GM21360 (cell line): Measurements from ENCODE around the gene PSAP.
"Not testable (repeated sequence)": the region's sequence is repeated elsewhere in the genome, so short reads cannot be mapped to it uniquely, and the experiment has no call there.

ENCODE experiments used
- ATAC-seq: cut with Tn5 transposase; IDR thresholded peaks from one replicate; pipeline ENCODE4 v1.9.1; 2021; ENCODE audit warnings: mild to moderate bottlenecking, moderate library complexity; ENCODE audit not compliant: unreplicated experiment

PSAP gene

GRCh38 chr10:71850743-71851464 lies at the start of gene PSAP:
PSAP (minus strand) TSS chr10:71851251; CDS start chr10:71851221, 30 bp downstream.
- peak; percentile 93 for ATAC-seq

- ATAC-seq, result no peak
Measured at GRCh38 chr10:71900441-71901180, 49.6 kb upstream of the PSAP start.

DNA sequence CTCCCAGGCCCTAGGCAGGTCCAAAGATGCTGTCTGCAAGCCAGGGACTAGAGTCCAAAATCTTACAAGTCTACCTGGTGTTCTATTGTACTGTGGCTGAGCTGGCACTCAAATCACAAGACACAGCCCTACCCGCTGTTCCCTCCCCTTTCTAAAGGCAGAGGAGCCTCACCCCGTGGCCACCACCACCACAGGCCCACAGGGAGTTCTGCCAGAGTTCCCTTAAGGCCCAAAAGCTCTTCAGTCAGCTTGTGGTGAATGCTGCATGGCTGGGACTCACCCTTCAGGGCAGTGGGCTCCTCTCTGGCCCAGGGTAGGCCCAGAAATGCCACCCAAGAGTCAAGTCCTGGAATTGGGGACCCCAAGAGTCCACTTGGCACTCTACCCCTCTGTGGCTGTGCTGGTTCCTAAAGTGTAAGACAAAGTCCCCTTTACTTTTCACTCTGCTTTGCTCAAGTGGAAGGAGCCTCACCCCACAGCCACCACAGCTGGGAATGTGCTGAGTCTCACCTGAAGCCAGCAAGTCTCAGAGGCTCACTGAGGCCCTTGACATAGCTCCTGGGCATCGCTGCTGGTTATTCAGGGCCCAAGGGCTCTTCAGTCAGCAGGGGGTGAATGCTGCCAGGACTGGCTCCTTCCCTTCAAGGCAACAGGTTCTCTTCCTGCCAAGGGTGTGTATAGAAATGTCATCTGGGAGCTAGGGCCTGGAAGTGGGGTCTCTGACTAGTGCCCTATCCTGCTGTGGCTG lies 48.8 kb upstream of the PSAP start:
- ATAC-seq, result no peak

GRCh38 chr10:71898346-71898745 lies 47.3 kb upstream of the PSAP start:
- not testable (repeated sequence) for ATAC-seq

- ATAC-seq, result no peak
Measured at GRCh38 chr10:71893920-71894319, 42.9 kb upstream of the PSAP start.

- ATAC-seq, result no peak
Measured at GRCh38 chr10:71893258-71893815, 42.3 kb upstream of the PSAP start.

GRCh38 chr10:71891437-71891836 lies 40.4 kb upstream of the PSAP start:
- ATAC-seq, result no peak

DNA sequence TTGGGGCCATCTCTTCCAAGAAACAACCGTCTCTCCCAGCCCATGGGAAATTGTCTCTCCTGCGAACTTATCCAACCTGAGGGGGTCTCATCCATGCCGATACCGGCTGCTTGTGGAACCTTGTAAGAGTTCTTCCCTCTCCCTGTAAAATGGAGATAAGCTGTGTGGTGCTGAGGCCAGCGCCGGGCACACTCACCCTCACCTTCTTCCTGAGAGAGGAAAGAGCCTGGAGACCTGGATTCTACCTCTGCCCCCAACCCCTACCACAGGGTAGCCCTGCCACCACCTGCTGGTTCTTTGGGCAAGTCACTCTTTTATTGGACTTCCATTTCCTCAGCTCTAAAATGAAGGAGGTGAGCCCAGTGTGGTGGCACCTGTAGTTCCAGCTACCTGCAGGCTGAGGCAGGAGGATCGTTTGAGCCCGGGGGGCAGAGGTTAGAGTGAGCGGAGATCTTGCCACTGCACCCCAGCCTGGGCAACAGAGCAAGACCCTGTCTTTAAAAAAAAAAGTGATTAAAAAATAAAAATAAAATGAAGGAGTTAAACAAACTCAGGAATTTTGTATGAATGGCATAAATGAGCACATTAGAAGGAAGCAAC lies 38.4 kb upstream of the PSAP start:
- peak; percentile 14 for ATAC-seq

- peak; percentile 77 for ATAC-seq
Measured at GRCh38 chr10:71888623-71889387, 37.8 kb upstream of the PSAP start.

DNA sequence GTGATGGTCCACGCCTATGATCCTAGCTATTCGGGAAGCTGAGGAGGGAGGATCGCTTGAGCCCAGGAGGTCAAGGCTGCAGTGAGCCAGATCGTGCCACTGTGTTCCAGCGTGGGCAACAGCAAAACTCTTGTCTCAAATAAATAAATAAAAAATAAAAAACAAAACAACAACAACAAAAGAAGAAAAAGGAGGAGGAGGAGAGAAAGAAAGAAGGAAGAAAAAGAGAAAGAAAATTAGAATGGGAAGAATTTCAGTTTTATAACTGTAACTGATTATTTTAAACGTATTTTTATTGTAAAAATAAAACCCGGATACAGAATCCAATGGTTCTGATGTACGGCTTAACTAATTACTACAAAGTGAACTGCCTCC lies 37.2 kb upstream of the PSAP start:
- ATAC-seq, result no peak

DNA sequence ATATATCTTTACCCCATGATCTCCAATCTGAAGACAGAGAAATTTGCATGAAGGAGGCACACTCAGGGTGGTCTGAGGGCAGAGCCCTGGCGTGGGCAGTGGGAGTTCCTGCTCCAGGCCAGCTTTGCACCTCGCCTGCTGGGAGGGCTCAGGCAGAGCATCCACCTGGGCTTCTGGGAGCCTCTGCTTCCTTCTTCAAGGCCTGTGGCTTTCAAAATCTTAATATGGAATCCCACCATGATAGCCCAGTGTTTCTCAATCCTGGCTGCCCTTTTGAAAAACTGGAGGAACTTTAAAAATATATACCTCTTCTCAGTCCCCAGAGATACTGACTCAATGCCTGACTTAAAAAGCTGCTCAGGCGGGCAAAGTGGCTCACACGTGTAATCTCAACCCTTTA lies 36.7 kb upstream of the PSAP start:
- no peak for ATAC-seq

GRCh38 chr10:71882813-71883659 lies 32.0 kb upstream of the PSAP start:
- no peak for ATAC-seq

DNA sequence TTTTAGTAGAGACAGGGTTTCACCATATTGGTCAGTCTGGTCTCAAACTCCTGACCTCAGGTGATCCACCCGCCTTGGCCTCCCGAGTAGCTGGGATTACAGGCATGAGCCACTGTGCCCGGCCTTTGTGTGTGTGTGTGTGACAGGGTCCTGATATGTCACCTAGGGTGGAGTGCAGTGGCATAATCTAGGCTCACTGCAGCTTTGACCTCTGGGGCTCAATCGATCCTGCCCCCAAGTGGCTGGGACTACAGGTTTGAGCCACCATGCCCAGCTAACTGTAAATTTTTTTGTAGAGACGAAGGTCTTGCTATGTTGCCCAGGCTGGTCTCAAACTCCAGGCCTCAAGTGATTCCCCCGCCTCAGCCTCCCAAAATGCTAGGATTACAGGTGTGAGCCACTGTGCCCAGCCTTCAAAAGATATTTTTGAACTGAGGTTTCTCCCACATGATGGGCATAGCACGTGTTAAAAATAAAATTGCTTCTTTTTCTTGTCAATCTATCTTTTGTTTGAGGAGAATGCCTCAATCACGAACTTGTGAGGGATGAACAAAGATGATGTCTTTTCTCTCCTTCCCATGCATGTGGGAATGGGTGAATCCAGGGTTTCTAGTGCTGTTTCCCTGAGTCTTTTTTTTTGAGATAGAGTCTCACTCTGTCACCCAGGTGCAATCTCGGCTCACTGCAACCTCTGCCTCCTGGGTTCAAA lies 30.8 kb upstream of the PSAP start:
- ATAC-seq, result no peak

GRCh38 chr10:71881307-71881624 lies 30.2 kb upstream of the PSAP start:
- not testable (repeated sequence) for ATAC-seq

DNA sequence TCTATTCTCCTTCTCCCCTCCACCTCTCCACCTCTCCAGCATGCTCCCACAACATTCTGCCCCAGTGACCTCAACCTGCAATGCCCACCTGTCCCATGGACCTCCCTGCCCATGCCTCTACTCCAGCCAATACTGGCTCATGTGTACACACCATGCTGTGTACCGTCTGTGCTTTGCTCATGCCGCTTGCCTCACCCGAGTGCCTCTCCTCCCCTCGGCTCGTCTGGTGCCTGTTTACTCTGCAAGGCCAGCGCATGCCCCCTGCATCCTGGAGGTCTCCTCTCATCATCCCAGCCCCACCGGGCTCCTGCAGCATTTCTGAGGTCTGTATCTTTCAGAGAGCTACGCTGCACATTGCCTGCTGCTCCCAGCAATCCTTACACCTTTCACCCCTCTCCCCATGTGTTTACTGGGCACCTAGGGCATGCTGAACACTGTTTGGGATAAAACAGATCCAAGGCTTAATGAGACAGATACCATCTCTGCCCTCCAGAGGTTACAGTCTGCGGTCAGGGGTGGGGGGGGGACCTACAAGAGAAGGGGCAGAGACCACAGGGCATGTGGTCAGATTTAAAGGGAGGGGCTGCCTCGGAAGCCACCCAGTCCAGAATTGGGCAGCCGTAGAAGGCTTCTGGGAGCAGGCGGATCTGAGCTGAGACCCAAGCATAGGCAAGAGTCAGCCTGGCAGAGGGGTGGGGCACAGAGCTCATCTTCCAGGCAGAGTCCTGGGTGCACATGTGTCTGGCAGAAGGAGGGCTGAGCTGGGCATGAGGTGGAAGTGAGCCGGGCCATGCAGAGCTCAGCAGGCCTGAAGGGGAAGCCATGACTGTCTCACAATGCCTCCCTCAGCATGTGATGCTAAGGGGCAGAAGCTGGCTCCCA lies 29.6 kb upstream of the PSAP start:
- ATAC-seq, result no peak

DNA sequence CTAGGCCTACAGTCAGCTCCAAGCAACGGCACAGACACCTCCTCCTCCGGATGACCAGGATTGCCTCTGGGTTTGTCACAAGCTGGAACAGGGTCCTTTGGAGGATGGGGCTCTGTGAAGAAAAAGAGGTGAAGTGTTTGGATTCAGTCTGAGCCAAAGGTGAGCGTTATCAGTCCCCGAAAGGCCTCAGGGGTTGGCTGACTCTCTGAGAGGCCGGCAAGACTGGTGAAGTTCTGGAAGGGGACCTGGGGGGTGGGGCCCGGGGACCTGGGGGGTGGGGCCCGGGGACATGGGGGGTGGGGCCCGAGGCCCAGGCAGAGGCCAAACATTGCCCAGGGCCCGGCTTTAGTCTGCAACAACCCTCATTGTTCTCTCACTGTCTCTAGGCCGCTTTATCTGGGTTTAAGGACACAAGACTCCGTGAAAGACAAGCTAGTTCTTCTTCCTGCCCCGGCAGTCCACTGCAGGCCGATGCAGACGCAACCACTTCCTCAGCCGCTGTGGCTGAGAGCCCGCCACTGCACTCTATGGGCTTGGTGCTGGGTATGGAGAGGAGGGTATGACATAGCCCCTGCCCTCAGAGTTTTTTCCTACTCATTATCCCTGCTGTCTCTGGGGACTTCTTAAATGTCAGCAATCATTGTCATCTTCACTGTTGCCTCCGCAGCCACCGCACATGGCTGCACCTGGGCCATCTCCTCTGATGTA lies 27.4 kb upstream of the PSAP start:
- ATAC-seq, result no peak

- no peak for ATAC-seq
Measured at GRCh38 chr10:71877821-71878220, 26.8 kb upstream of the PSAP start.
